Liver (tissue), 3 donors: Measurements from ENCODE around the gene COLEC12.

Experiments used
- CTCF ChIP-seq: fragments of 150-350 bp; IDR thresholded peaks from 2 replicates; pipeline ENCODE4 v1.5.1; 2017; ENCODE audit warnings: improper control_type of control experiment, low read depth, low read length; ENCODE audit not compliant: missing input control
- EGR1 ChIP-seq, 2 donors: IDR thresholded peaks; 2 replicates each; pipeline ENCODE4 v1.6.1; 2016 to 2018; ENCODE audit warnings: antibody characterized with exemption in 2 of 2, low read depth in 2 of 2
- GABPA ChIP-seq, 2 donors: IDR thresholded peaks in 1 of 2; conservative IDR thresholded peaks in 1 of 2; 2 replicates each; pipeline ENCODE4 v1.6.1; 2016; ENCODE audit warnings: antibody characterized with exemption in 2 of 2, mild to moderate bottlenecking in 1 of 2, moderate library complexity in 1 of 2
- HNF4A ChIP-seq, 2 donors: conservative IDR thresholded peaks; 2 replicates each; pipeline ENCODE4 v1.6.1; 2016; ENCODE audit warnings: antibody characterized with exemption in 2 of 2, mild to moderate bottlenecking in 2 of 2
- HNF4G ChIP-seq: IDR thresholded peaks from 2 replicates; pipeline ENCODE4 v1.6.1; 2016; ENCODE audit warnings: antibody characterized with exemption
- MAX ChIP-seq: IDR thresholded peaks from 2 replicates; pipeline ENCODE4 v1.6.1; 2016; ENCODE audit warnings: antibody characterized with exemption
- SP1 ChIP-seq: IDR thresholded peaks from 2 replicates; pipeline ENCODE4 v1.6.1; 2018; ENCODE audit warnings: antibody characterized with exemption, mild to moderate bottlenecking
- TAF1 ChIP-seq: conservative IDR thresholded peaks from 2 replicates; pipeline ENCODE4 v1.6.1; 2016; ENCODE audit warnings: antibody characterized with exemption, mild to moderate bottlenecking
- YY1 ChIP-seq: IDR thresholded peaks from 2 replicates; pipeline ENCODE4 v1.6.1; 2016; ENCODE audit warnings: antibody characterized with exemption, mild to moderate bottlenecking
- ZBTB33 ChIP-seq: IDR thresholded peaks from 2 replicates; pipeline ENCODE4 v1.6.1; 2016; ENCODE audit warnings: antibody characterized with exemption
- donor health status: healthy.
- donor health status: healthy.

GRCh38 chr18:275486-275885, 225.0 kb downstream of the COLEC12 start:
- TF ChIP-seq CTCF (no peak), GABPA (IDR thresholded peaks at IDR 0.05 in 1 of 2, conservative IDR thresholded peaks at IDR 0.05 in 1 of 2) (no peak), HNF4G (no peak), TAF1 (no peak), YY1 (no peak), MAX (no peak), HNF4A (conservative IDR thresholded peaks at IDR 0.05) (no peak), ZBTB33 (no peak), EGR1 (IDR thresholded peaks at IDR 0.05; ENCODE audit: low read depth in 2 of 2) (no peak), SP1 (no peak)
